Suprapubic skin (tissue), 4 donors: ENCODE results near the gene CYP19A1.

Source experiments
- CTCF ChIP-seq, 2 donors: fragments of 200-600 bp in 1 of 2; fragments of 450-650 bp in 1 of 2; sonication (generic) in 1 of 2; IDR thresholded peaks; one replicate each; pipeline ENCODE4 v1.5.1; 2016 to 2019; ENCODE audit warnings: antibody characterized with exemption in 2 of 2, mild to moderate bottlenecking in 1 of 2, moderate library complexity in 1 of 2
- EP300 ChIP-seq: sonication (generic); formaldehyde crosslinking; IDR thresholded peaks from one replicate; pipeline ENCODE4 v1.6.1; 2017; ENCODE audit warnings: antibody characterized with exemption
- POLR2A ChIP-seq, 2 donors: fragments of 450-650 bp; IDR thresholded peaks; one replicate each; pipeline ENCODE4 v1.6.1; 2017; ENCODE audit warnings: antibody characterized with exemption in 2 of 2, mild to moderate bottlenecking in 2 of 2, moderate library complexity in 2 of 2
- POLR2AphosphoS5 ChIP-seq, 3 donors: sonication (generic); formaldehyde crosslinking; IDR thresholded peaks; one replicate each; pipeline ENCODE4 v1.6.1; 2017; ENCODE audit warnings: antibody characterized with exemption in 3 of 3

DNA sequence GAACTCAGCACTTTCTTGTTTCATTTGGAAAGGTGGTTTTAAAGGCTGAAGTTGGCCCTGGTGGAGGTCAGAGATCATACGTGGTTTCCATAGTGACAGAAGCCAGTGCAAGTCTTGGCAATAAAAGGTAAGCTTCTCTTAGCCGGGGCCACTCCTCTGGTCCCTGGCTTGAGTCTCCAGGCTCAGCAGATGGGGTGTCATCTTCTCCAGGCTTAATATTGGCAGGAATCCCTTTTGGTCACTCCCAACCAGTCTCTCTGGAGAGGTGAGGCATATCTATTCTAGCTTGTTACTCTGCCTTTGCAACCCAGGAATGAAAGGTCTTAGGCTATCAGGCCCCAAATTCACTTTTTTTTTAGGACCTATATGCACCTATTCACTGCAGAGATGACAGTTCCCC, 4.8 kb downstream of the CYP19A1 start:
- TF ChIP-seq POLR2AphosphoS5 (IDR thresholded peaks at IDR 0.05) (no peak), POLR2A (IDR thresholded peaks at IDR 0.05) (no peak), CTCF (IDR thresholded peaks at IDR 0.05) (no peak), EP300 (no peak)
